Caco-2 (cell line): ENCODE data around the gene PLCG1. TPM values are rescaled to one million over a fixed set of nuclear protein-coding genes. Genes with fewer than 3 reads are reported as not detected.

Experiments
- BruUV-seq: library from RNA; stranded (reverse); fragments of 400-500 nt; replicated peaks from 2 replicates; lab custom pipeline; 2021; lab: Mats Ljungman, UMichigan
- CTCF ChIA-PET: fragments of 300-600 bp; sonication (Branson Sonifier 250); formaldehyde crosslinking; loops from one replicate; lab custom pipeline; 2022; ENCODE audit warnings: antibody characterized with exemption; lab: Charles Lee
- POLR2A ChIA-PET: fragments of 300-600 bp; sonication (Branson Sonifier 250); formaldehyde crosslinking; loops from one replicate; lab custom pipeline; 2022; ENCODE audit warnings: antibody characterized with exemption; lab: Charles Lee
- DNase-seq, 2 experiments: peaks; one replicate each; pipeline versions ENCODE4 v3.0.0 to v3.0.0-alpha.2; 2020 to 2022
- H3K27me3 ChIP-seq: replicated peaks from 2 replicates; pipeline ENCODE4 v1.6.0; 2011; ENCODE audit warnings: low read length; ENCODE audit not compliant: control insufficient read depth, insufficient read depth
- H3K36me3 ChIP-seq: 2 replicates; pipeline ENCODE4 v1.5.1; 2011; ENCODE audit warnings: low read length; ENCODE audit not compliant: control insufficient read depth, insufficient read depth
- H3K4me1 ChIP-seq: fragments of 250-450 bp; sonication (Bioruptor Pico); 2 replicates; pipeline ENCODE4 v1.5.1; 2020; ENCODE audit warnings: mild to moderate bottlenecking
- H3K4me3 ChIP-seq: 2 replicates; pipeline ENCODE4 v1.5.1; 2011; ENCODE audit warnings: low read depth, mild to moderate bottlenecking, control low read depth, low read length
- H3K9me3 ChIP-seq: fragments of 250-450 bp; sonication (Bioruptor Pico); 2 replicates; pipeline ENCODE4 v1.5.1; 2020; ENCODE audit warnings: mild to moderate bottlenecking, moderate library complexity
- H3K27ac Mint-ChIP-seq: one replicate; pipeline ENCODE4 v1.8.0; 2022; ENCODE audit warnings: mixed read lengths; ENCODE audit not compliant: unreplicated experiment
- H3K27me3 Mint-ChIP-seq: one replicate; pipeline ENCODE4 v1.8.0; 2022; ENCODE audit warnings: mixed read lengths; ENCODE audit not compliant: insufficient read depth, unreplicated experiment
- H3K36me3 Mint-ChIP-seq: one replicate; pipeline ENCODE4 v1.8.0; 2022; ENCODE audit warnings: mild to moderate bottlenecking, mixed read lengths; ENCODE audit not compliant: insufficient read depth, unreplicated experiment
- H3K4me1 Mint-ChIP-seq: one replicate; pipeline ENCODE4 v1.8.0; 2022; ENCODE audit warnings: low read depth, mixed read lengths; ENCODE audit not compliant: unreplicated experiment
- H3K4me3 Mint-ChIP-seq: one replicate; pipeline ENCODE4 v1.8.0; 2022; ENCODE audit warnings: mild to moderate bottlenecking, moderate library complexity, mixed read lengths; ENCODE audit not compliant: unreplicated experiment
- H3K9me3 Mint-ChIP-seq: one replicate; pipeline ENCODE4 v1.8.0; 2022; ENCODE audit warnings: mixed read lengths; ENCODE audit not compliant: unreplicated experiment
- CTCF ChIP-seq, 2 experiments: fragments of 200-600 bp in 1 of 2; IDR thresholded peaks; 1 replicate in 1 of 2; 2 replicates in 1 of 2; pipeline versions ENCODE4 v1.5.1 to v1.8.0; 2011 to 2022; ENCODE audit warnings: antibody characterized with exemption in 1 of 2, control low read depth in 1 of 2, inconsistent platforms in 1 of 2, low read depth in 1 of 2, low read length in 1 of 2, mild to moderate bottlenecking in 1 of 2, moderate library complexity in 1 of 2; ENCODE audit not compliant: insufficient read depth in 1 of 2, severe bottlenecking in 1 of 2, unreplicated experiment in 1 of 2
- intact Hi-C: fragments of 100-400 bp; cut with micrococcal nuclease; formaldehyde crosslinking; loops from one replicate; pipeline ENCODE4 v1.10.0; 2022; ENCODE audit not compliant: unreplicated experiment
- total RNA-seq: library from RNA; stranded (reverse); gene quantifications from 2 replicates; pipeline ENCODE4 v1.2.3, GENCODE V29; 2022

The PLCG1 gene
- total RNA-seq, 1 experiment from 2014 or later, result 196 TPM

- H3K27ac Mint-ChIP-seq, result no peak overlapping the region
- ChIA-PET POLR2A (no interaction called here), CTCF (interaction anchor here (1.5 kb wide), 1 partner anchor 11 kb away, joined by 5 read pairs; no protein-coding TSS in a partner anchor)
- Histone ChIP-seq H3K27me3 (no peaks in the 10 kb centered on the region), H3K9me3 (no peaks in the 10 kb centered on the region), H3K4me3 (no peak overlapping the region), H3K36me3 (no peaks in the 10 kb centered on the region), H3K4me1 (no peaks in the 10 kb centered on the region)
- TF ChIP-seq CTCF (IDR thresholded peaks at IDR 0.05; ENCODE audit: insufficient read depth in 1 of 2, low read depth in 1 of 2, low read length in 1 of 2, severe bottlenecking in 1 of 2, unreplicated experiment in 1 of 2), result no peak
- H3K4me1 Mint-ChIP-seq, result no peaks in the 10 kb centered on the region
- intact Hi-C loops, result no loop called here
- no peak overlapping the region for H3K4me3 Mint-ChIP-seq
- no peaks in the 10 kb centered on the region for H3K9me3 Mint-ChIP-seq
- no TSS peak for BruUV-seq
- H3K36me3 Mint-ChIP-seq, result no peaks in the 10 kb centered on the region
- DNase-seq, result no peak
- H3K27me3 Mint-ChIP-seq, result no peaks in the 10 kb centered on the region
Measured at GRCh38 chr20:41221614-41222218, 84.4 kb downstream of the PLCG1 start.

GRCh38 chr20:41222296-41222695 lies 85.0 kb downstream of the PLCG1 start:
- Histone ChIP-seq H3K4me1 (no peaks in the 10 kb centered on the region), H3K27me3 (no peaks in the 10 kb centered on the region), H3K9me3 (no peaks in the 10 kb centered on the region), H3K36me3 (no peaks in the 10 kb centered on the region), H3K4me3 (no peak overlapping the region)
- ChIA-PET POLR2A (no interaction called here), CTCF (interaction anchor here (0.6 to 1.5 kb wide), 3 partner anchors 10 to 410 kb away, joined by 3 to 6 read pairs (median 5); no protein-coding TSS in a partner anchor)
- no peak for TF ChIP-seq CTCF (IDR thresholded peaks at IDR 0.05; ENCODE audit: insufficient read depth in 1 of 2, low read depth in 1 of 2, low read length in 1 of 2, severe bottlenecking in 1 of 2, unreplicated experiment in 1 of 2)
- no TSS peak for BruUV-seq
- H3K4me1 Mint-ChIP-seq, result no peaks in the 10 kb centered on the region
- no peak overlapping the region for H3K27ac Mint-ChIP-seq
- intact Hi-C loops, result no loop called here
- H3K4me3 Mint-ChIP-seq, result no peak overlapping the region
- no peaks in the 10 kb centered on the region for H3K9me3 Mint-ChIP-seq
- DNase-seq, result no peak
- no peaks in the 10 kb centered on the region for H3K27me3 Mint-ChIP-seq
- H3K36me3 Mint-ChIP-seq, result no peaks in the 10 kb centered on the region

DNA sequence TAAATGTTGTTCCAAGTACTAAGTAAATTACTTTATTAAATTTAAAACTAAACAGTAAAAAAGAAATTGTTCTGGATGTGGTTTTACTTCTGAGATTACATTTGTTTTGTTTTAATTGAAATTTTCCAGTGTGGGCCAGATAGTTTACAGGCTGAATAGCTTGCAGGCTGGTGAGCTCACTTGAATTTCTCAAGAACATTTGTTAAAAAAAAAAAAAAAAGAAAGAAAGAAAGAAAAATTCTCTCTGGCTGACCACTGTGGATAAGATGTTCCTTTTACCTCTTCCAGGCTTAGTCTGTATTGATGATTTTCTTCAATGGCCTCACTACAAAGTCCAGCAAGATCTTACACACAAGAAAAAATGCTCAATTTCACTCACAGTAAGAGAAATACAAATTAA lies 85.4 kb downstream of the PLCG1 start:
- BruUV-seq, result no TSS peak
- DNase-seq, result no peak
- Mint-ChIP-seq H3K4me3 (no peak overlapping the region), H3K9me3 (no peaks in the 10 kb centered on the region), H3K27me3 (no peaks in the 10 kb centered on the region), H3K36me3 (no peaks in the 10 kb centered on the region), H3K4me1 (no peaks in the 10 kb centered on the region), H3K27ac (no peak overlapping the region)
- no peaks in the 10 kb centered on the region for H3K27me3 ChIP-seq
- no peak overlapping the region for H3K4me3 ChIP-seq
- ChIA-PET CTCF (interaction anchor here (0.6 to 1.5 kb wide), 4 partner anchors 10 to 410 kb away, joined by 3 to 6 read pairs (median 5); partner anchors contain the start of gene LPIN3), POLR2A (no interaction called here)
- H3K9me3 ChIP-seq, result no peaks in the 10 kb centered on the region
- no peak for TF ChIP-seq CTCF (IDR thresholded peaks at IDR 0.05; ENCODE audit: insufficient read depth in 1 of 2, low read depth in 1 of 2, low read length in 1 of 2, severe bottlenecking in 1 of 2, unreplicated experiment in 1 of 2)
- no peaks in the 10 kb centered on the region for H3K4me1 ChIP-seq
- no peaks in the 10 kb centered on the region for H3K36me3 ChIP-seq
- intact Hi-C loops, result no loop called here
